HCT116 (cell line): Measurements from ENCODE around the gene RRAGC. TPM values are rescaled to one million over a fixed set of nuclear protein-coding genes. Genes with fewer than 3 reads are reported as not detected.

Experiments used
- ATAC-seq: fragments of 200-7000 bp; cut with Tn5 transposase; 2 replicates; pipeline ENCODE4 v1.9.1; 2020; ENCODE audit warnings: mild to moderate bottlenecking, moderate library complexity
- BruUV-seq: library from RNA; stranded (reverse); fragments of 400-500 nt; replicated peaks from 2 replicates; lab custom pipeline; 2021; lab: Mats Ljungman, UMichigan
- CTCF ChIA-PET: fragments of 300-600 bp; sonication (Branson Sonifier 250); formaldehyde crosslinking; loops from one replicate; lab custom pipeline; 2021; ENCODE audit warnings: antibody characterized with exemption; lab: Charles Lee
- POLR2A ChIA-PET: fragments of 300-600, 350-600 bp; sonication (Branson Sonifier 250); formaldehyde crosslinking; loops from one replicate; lab custom pipeline; 2021; ENCODE audit warnings: antibody characterized with exemption; lab: Charles Lee
- RAD21 ChIA-PET, 2 experiments: fragments of 300-600 bp; sonication (Branson Sonifier 250); formaldehyde crosslinking; loops; one replicate each; lab custom pipeline; 2023; ENCODE audit warnings: low total read pairs in 2 of 2; ENCODE audit not compliant: uncharacterized antibody in 2 of 2, unreplicated experiment in 2 of 2, low non-redundant PET in 1 of 2; lab: Charles Lee
- DNase-seq: peaks from one replicate; pipeline ENCODE4 v3.0.0-alpha.2; 2010; ENCODE audit warnings: low read depth, low spot score
- H2AFZ ChIP-seq: fragments of 200-600 bp; shearing (Covaris generic), sonication (generic); 2 replicates; pipeline ENCODE4 v1.6.1; 2017; ENCODE audit warnings: low read depth, mixed run types, mixed read lengths, antibody characterized with exemption, low read length; ENCODE audit not compliant: poor library complexity, severe bottlenecking
- H3K27ac ChIP-seq: 2 replicates; pipeline ENCODE4 v1.5.1; 2012; ENCODE audit warnings: low read depth, low read length
- H3K27me3 ChIP-seq: fragments of 200-600 bp; sonication (generic); 2 replicates; pipeline ENCODE4 v1.6.1; 2016; ENCODE audit warnings: mixed run types, low read length, mixed read lengths; ENCODE audit not compliant: insufficient read depth
- H3K36me3 ChIP-seq, 2 experiments: fragments of 200-500 bp in 1 of 2; fragments of 200-600 bp in 1 of 2; sonication (Bioruptor generic) in 1 of 2; sonication (generic) in 1 of 2; 2 replicates each; pipeline versions ENCODE4 v1.5.1 to v1.6.1; 2014 to 2016; ENCODE audit warnings: low read length in 2 of 2, inconsistent platforms in 1 of 2, mixed read lengths in 1 of 2, mixed run types in 1 of 2; ENCODE audit not compliant: insufficient read depth in 2 of 2, control insufficient read depth in 1 of 2
- H3K4me1 ChIP-seq, 2 experiments: fragments of 200-600 bp in 1 of 2; sonication (generic) in 1 of 2; 2 replicates each; pipeline versions ENCODE4 v1.5.1 to v1.6.1; 2012 to 2017; ENCODE audit warnings: low read length in 2 of 2, inconsistent platforms in 1 of 2, mild to moderate bottlenecking in 1 of 2, mixed read lengths in 1 of 2, mixed run types in 1 of 2, moderate library complexity in 1 of 2; ENCODE audit not compliant: insufficient read depth in 2 of 2, control insufficient read depth in 1 of 2
- H3K4me2 ChIP-seq: fragments of 200-600 bp; sonication (generic); 2 replicates; pipeline ENCODE4 v1.6.1; 2017; ENCODE audit warnings: mixed run types, low read length, mixed read lengths
- H3K4me3 ChIP-seq, 2 experiments: fragments of 200-600 bp in 1 of 2; sonication (generic) in 1 of 2; replicated peaks in 1 of 2; 2 replicates each; pipeline ENCODE4 v1.5.1; 2011 to 2016; ENCODE audit warnings: low read length in 2 of 2, control low read depth in 1 of 2, low read depth in 1 of 2, mild to moderate bottlenecking in 1 of 2, mixed read lengths in 1 of 2, mixed run types in 1 of 2
- H3K79me2 ChIP-seq: fragments of 200-600 bp; sonication (generic); 2 replicates; pipeline ENCODE4 v1.6.1; 2017; ENCODE audit warnings: mild to moderate bottlenecking, mixed run types, low read length, moderate library complexity, mixed read lengths; ENCODE audit not compliant: insufficient read depth
- H3K9ac ChIP-seq: fragments of 200-600 bp; sonication (generic); 2 replicates; pipeline ENCODE4 v1.6.1; 2016; ENCODE audit warnings: low read length, mixed read lengths
- H3K9me2 ChIP-seq: fragments of 200-600 bp; sonication (generic), shearing (Covaris generic); 2 replicates; pipeline ENCODE4 v1.6.1; 2017; ENCODE audit warnings: mixed run types, mild to moderate bottlenecking, moderate library complexity; ENCODE audit not compliant: insufficient read depth
- H3K9me3 ChIP-seq, 2 experiments: fragments of 200-500 bp in 1 of 2; fragments of 200-600 bp in 1 of 2; sonication (Bioruptor generic) in 1 of 2; sonication (generic) in 1 of 2; 2 replicates each; pipeline ENCODE4 v1.6.1; 2014 to 2017; ENCODE audit warnings: low read length in 2 of 2, mixed read lengths in 2 of 2, inconsistent platforms in 1 of 2, low read depth in 1 of 2, mild to moderate bottlenecking in 1 of 2, mixed run types in 1 of 2, moderate library complexity in 1 of 2; ENCODE audit not compliant: control insufficient read depth in 1 of 2, insufficient read depth in 1 of 2
- H4K20me1 ChIP-seq: fragments of 200-600 bp; sonication (generic), shearing (Covaris generic); 2 replicates; pipeline ENCODE4 v1.6.1; 2017; ENCODE audit warnings: mixed run types, mild to moderate bottlenecking, moderate library complexity; ENCODE audit not compliant: insufficient read depth
- CBX3 ChIP-seq: IDR thresholded peaks from 2 replicates; pipeline ENCODE4 v1.6.1; 2012; ENCODE audit warnings: low read depth
- EGR1 ChIP-seq: IDR thresholded peaks from 2 replicates; pipeline ENCODE4 v1.6.1; 2012; ENCODE audit warnings: low read depth
- ELF1 ChIP-seq: IDR thresholded peaks from 2 replicates; pipeline ENCODE4 v1.6.1; 2012; ENCODE audit warnings: low read depth, borderline replicate concordance
- EZH2 ChIP-seq: fragments of 200-600 bp; sonication (generic); IDR thresholded peaks from 2 replicates; pipeline ENCODE4 v1.6.1; 2017; ENCODE audit warnings: antibody characterized with exemption, mixed run types
- EZH2phosphoT487 ChIP-seq: fragments of 200-600 bp; IDR thresholded peaks from 2 replicates; pipeline ENCODE4 v1.6.1; 2018; ENCODE audit warnings: antibody characterized with exemption, borderline replicate concordance
- FOSL1 ChIP-seq: IDR thresholded peaks from 2 replicates; pipeline ENCODE4 v1.6.1; 2012; ENCODE audit warnings: low read depth
- POLR2A ChIP-seq: IDR thresholded peaks from 2 replicates; pipeline ENCODE4 v1.7.0; 2011; ENCODE audit warnings: borderline replicate concordance; ENCODE audit not compliant: insufficient read depth, insufficient read length; ENCODE audit errors: extremely low read depth
- SIN3A ChIP-seq: IDR thresholded peaks from 2 replicates; pipeline ENCODE4 v1.6.1; 2012; ENCODE audit warnings: low read depth
- TCF7L2 ChIP-seq: IDR thresholded peaks from 2 replicates; pipeline ENCODE4 v1.7.0; 2011; ENCODE audit warnings: borderline replicate concordance, inconsistent platforms; ENCODE audit not compliant: insufficient read depth, insufficient read length; ENCODE audit errors: extremely low read depth
- YY1 ChIP-seq: IDR thresholded peaks from 2 replicates; pipeline ENCODE4 v1.6.1; 2011; ENCODE audit warnings: low read length, low read depth, moderate library complexity, mild to moderate bottlenecking; ENCODE audit not compliant: insufficient replicate concordance; ENCODE audit errors: extremely low read depth
- intact Hi-C: fragments of 100-400 bp; cut with micrococcal nuclease; formaldehyde crosslinking; loops from 2 replicates; pipeline ENCODE4 v1.10.0; 2022
- total RNA-seq: library from RNA; stranded (reverse); gene quantifications from one replicate; pipeline ENCODE4 v1.2.1, GENCODE V29; 2021; ENCODE audit not compliant: unreplicated experiment
- TF ChIP-seq, protein P1 (sequence below): IDR thresholded peaks from 2 replicates; pipeline ENCODE4 v1.6.1; 2011; ENCODE audit warnings: mild to moderate bottlenecking, low read length, moderate library complexity; ENCODE audit not compliant: insufficient replicate concordance; ENCODE audit errors: extremely low read depth
- TF ChIP-seq, protein P2 (sequence below): IDR thresholded peaks from 2 replicates; pipeline ENCODE4 v1.6.1; 2012
- TF ChIP-seq, protein P3 (sequence below): IDR thresholded peaks from 2 replicates; pipeline ENCODE4 v1.6.1; 2012; ENCODE audit warnings: low read depth

The RRAGC gene
- total RNA-seq, 1 experiment from 2014 or later, result 11.7 TPM

DNA sequence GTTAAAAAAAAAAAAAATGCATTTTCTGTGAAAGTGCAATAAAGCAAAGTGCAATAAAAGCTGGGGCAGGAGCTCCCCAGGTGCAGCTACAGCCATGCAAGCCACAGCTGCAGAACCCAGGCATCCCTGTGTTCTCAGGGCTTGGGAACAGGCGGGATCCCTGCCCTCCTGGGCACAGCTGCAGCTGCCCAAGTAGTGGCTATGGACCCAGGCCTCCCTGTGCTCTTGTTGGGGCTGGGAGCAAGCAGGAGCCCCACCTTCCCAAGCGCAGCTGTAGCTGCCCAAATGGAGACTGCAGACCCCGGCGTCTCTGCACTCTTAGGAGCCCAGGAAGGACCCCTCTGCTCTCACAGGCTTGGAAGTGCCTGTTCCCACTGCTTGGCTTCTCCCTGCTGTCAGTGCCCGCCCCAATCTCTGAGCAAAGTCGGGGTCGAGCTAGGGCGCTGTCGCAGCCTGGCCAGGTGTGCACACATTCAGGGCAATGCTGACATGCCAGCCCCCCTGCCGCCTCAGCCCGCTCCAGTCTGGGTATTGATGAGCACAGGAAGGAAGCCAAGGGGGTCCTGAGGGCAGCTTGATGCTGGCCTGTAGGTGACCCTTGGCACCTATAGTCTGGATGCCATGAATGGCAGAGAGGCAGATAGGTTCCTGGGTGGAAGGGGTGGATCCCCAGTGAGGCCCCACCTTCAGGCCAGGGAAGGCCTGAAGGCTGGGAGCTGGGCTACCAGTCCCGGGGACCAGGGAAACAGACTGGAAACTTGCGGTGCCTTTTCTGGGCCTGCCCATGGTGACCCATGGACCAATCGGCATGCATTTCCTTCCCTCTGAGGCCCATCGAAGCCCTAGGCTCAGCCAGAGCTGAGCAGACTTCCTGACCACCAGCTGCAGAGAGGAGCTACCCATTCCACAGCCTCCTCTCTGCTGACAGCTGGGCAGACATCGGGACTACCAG, 58.6 kb downstream of the RRAGC start:
- ATAC-seq, result no peak
- no peaks in the 10 kb centered on the region for H3K27me3 ChIP-seq

More for the DNA sequence above, 58.6 kb downstream of the RRAGC start:
- H3K9me3 ChIP-seq, result no peaks in the 10 kb centered on the region
- ChIA-PET POLR2A (no interaction called here), CTCF (no interaction called here), RAD21 (no interaction called here)
- no peaks in the 10 kb centered on the region for H3K9me2 ChIP-seq
- H3K4me2 ChIP-seq, result no peak overlapping the region
- no peaks in the 10 kb centered on the region for H3K4me1 ChIP-seq
- no peaks in the 10 kb centered on the region for H3K36me3 ChIP-seq
- H3K79me2 ChIP-seq, result no peaks in the 10 kb centered on the region
- DNase-seq, result no peak
- no peak overlapping the region for H3K4me3 ChIP-seq
- no TSS peak for BruUV-seq
- intact Hi-C loops, result no loop called here
- no peak overlapping the region for H2AFZ ChIP-seq
- no peak overlapping the region for H3K27ac ChIP-seq
- no peaks in the 10 kb centered on the region for H4K20me1 ChIP-seq
- TF ChIP-seq, protein P1, sequence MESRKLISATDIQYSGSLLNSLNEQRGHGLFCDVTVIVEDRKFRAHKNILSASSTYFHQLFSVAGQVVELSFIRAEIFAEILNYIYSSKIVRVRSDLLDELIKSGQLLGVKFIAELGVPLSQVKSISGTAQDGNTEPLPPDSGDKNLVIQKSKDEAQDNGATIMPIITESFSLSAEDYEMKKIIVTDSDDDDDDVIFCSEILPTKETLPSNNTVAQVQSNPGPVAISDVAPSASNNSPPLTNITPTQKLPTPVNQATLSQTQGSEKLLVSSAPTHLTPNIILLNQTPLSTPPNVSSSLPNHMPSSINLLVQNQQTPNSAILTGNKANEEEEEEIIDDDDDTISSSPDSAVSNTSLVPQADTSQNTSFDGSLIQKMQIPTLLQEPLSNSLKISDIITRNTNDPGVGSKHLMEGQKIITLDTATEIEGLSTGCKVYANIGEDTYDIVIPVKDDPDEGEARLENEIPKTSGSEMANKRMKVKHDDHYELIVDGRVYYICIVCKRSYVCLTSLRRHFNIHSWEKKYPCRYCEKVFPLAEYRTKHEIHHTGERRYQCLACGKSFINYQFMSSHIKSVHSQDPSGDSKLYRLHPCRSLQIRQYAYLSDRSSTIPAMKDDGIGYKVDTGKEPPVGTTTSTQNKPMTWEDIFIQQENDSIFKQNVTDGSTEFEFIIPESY, result no peak
- no peak for TF ChIP-seq FOSL1
- no peak for TF ChIP-seq ELF1
- TF ChIP-seq EZH2, result no peak
- no peak for TF ChIP-seq SIN3A
- no peak for TF ChIP-seq POLR2A
- TF ChIP-seq, protein P2, sequence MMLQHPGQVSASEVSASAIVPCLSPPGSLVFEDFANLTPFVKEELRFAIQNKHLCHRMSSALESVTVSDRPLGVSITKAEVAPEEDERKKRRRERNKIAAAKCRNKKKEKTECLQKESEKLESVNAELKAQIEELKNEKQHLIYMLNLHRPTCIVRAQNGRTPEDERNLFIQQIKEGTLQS, result no peak
- TF ChIP-seq EZH2phosphoT487, result no peak
- no peak for TF ChIP-seq CBX3
- TF ChIP-seq, protein P3, sequence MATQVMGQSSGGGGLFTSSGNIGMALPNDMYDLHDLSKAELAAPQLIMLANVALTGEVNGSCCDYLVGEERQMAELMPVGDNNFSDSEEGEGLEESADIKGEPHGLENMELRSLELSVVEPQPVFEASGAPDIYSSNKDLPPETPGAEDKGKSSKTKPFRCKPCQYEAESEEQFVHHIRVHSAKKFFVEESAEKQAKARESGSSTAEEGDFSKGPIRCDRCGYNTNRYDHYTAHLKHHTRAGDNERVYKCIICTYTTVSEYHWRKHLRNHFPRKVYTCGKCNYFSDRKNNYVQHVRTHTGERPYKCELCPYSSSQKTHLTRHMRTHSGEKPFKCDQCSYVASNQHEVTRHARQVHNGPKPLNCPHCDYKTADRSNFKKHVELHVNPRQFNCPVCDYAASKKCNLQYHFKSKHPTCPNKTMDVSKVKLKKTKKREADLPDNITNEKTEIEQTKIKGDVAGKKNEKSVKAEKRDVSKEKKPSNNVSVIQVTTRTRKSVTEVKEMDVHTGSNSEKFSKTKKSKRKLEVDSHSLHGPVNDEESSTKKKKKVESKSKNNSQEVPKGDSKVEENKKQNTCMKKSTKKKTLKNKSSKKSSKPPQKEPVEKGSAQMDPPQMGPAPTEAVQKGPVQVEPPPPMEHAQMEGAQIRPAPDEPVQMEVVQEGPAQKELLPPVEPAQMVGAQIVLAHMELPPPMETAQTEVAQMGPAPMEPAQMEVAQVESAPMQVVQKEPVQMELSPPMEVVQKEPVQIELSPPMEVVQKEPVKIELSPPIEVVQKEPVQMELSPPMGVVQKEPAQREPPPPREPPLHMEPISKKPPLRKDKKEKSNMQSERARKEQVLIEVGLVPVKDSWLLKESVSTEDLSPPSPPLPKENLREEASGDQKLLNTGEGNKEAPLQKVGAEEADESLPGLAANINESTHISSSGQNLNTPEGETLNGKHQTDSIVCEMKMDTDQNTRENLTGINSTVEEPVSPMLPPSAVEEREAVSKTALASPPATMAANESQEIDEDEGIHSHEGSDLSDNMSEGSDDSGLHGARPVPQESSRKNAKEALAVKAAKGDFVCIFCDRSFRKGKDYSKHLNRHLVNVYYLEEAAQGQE, result no peak
- no peak for TF ChIP-seq TCF7L2
- TF ChIP-seq EGR1, result no peak
- TF ChIP-seq YY1, result no peak
- H3K9ac ChIP-seq, result no peak overlapping the region
